Muscle layer of duodenum (tissue), 2 donors: Measurements from ENCODE around the gene ZNF554.
"Not testable (repeated sequence)": the region's sequence is repeated elsewhere in the genome, so short reads cannot be mapped to it uniquely, and the experiment has no call there.

ENCODE experiments used
- H3K27ac ChIP-seq: one replicate; pipeline ENCODE4 v1.7.0; 2013; ENCODE audit warnings: mild to moderate bottlenecking, low read length
- H3K27me3 ChIP-seq: one replicate; pipeline ENCODE4 v1.7.0; 2013; ENCODE audit warnings: low read depth, mild to moderate bottlenecking, control low read depth, low read length
- H3K36me3 ChIP-seq, 2 donors: one replicate each; pipeline ENCODE4 v1.7.0; 2013; ENCODE audit warnings: low read length in 2 of 2, control low read depth in 1 of 2, mild to moderate bottlenecking in 1 of 2; ENCODE audit not compliant: insufficient read depth in 2 of 2, control insufficient read depth in 1 of 2
- H3K4me1 ChIP-seq, 2 donors: one replicate each; pipeline ENCODE4 v1.7.0; 2013; ENCODE audit warnings: low read length in 2 of 2, mild to moderate bottlenecking in 2 of 2, control low read depth in 1 of 2, moderate library complexity in 1 of 2; ENCODE audit not compliant: insufficient read depth in 2 of 2, control insufficient read depth in 1 of 2
- H3K4me3 ChIP-seq, 2 donors: one replicate each; pipeline ENCODE4 v1.7.0; 2013; ENCODE audit warnings: low read length in 2 of 2, low read depth in 1 of 2, mild to moderate bottlenecking in 1 of 2
- H3K9me3 ChIP-seq, 2 donors: one replicate each; pipeline ENCODE4 v1.7.0; 2013; ENCODE audit warnings: low read length in 2 of 2, control low read depth in 1 of 2, mild to moderate bottlenecking in 1 of 2; ENCODE audit not compliant: control insufficient read depth in 1 of 2
- donor health status: healthy.

ZNF554 gene

DNA sequence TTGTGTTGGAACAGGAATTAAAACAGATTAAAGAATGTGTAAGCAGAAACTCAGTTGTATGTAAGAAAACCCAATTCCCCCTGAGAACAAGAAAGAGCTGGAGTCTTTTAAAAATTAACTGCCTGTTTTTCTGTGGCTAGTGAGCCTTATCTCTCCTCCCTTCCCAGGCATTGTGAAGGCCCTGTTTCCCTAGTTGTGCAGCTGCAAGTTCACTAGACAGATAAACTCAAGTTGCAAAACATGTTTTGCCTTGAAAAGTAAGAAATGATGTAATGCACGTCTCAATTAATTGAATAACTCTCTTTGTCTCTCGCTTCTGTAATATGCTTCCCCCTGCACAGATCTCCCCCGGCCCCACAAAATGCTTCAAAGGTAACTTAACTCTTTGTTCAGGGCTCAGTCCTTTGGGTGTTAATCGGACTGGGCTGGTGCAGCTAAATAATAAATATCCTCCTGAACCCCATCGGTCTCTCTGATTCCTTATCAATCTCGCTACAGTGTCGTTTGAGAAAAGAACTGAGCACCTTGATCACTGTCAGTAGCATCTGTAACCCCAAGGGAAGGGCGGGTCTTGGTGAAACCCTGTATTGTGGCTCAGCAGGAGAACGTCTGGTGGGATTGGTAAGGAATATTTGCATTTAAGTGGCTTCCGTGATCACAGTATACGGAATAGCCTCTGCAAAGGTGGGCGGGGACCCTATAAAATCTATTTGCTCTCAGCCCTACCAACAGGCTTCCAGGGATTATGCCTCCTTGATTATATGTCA is 45.8 kb downstream of the ZNF554 start:
- H3K27me3 ChIP-seq, result no peaks in the 10 kb centered on the region
- no peak overlapping the region for H3K4me3 ChIP-seq
- no peaks in the 10 kb centered on the region for H3K36me3 ChIP-seq
- H3K4me1 ChIP-seq, result no peaks in the 10 kb centered on the region
- peaks cover 0 to 8% of the 10 kb centered on the region in 2 donors for H3K9me3 ChIP-seq
- H3K27ac ChIP-seq, result no peak overlapping the region

DNA sequence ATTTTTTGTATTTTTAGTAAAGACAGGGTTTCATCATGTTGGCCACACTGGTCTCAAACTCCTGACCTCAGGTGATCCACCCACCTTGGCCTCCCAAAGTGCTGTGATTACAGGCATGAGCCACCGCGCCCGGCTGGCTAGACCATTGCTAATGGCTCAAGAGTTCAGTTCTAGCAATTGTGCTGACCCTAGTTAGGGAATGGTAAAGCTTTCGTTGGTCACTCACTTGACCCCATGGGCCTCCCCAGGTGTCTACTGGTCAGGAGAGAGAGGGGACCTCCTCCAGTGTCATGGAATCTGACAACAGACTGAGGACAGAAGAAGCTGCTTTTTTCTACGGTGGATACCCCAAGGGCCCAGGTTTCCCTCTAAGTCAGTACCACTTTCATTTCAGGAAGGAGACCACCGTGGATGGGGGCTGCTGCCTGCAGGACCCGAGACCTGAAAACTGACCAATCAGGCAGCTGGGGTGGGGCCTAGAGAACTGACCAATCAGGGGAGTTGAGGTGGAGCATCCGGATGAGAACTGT is 46.9 kb downstream of the ZNF554 start:
- H3K36me3 ChIP-seq, result no peaks in the 10 kb centered on the region
- no peaks in the 10 kb centered on the region for H3K27me3 ChIP-seq
- H3K4me1 ChIP-seq, result no peaks in the 10 kb centered on the region
- H3K4me3 ChIP-seq, result no peak overlapping the region
- H3K9me3 ChIP-seq, result peaks cover 0 to 5% of the 10 kb centered on the region in 2 donors
- H3K27ac ChIP-seq, result no peak overlapping the region

DNA sequence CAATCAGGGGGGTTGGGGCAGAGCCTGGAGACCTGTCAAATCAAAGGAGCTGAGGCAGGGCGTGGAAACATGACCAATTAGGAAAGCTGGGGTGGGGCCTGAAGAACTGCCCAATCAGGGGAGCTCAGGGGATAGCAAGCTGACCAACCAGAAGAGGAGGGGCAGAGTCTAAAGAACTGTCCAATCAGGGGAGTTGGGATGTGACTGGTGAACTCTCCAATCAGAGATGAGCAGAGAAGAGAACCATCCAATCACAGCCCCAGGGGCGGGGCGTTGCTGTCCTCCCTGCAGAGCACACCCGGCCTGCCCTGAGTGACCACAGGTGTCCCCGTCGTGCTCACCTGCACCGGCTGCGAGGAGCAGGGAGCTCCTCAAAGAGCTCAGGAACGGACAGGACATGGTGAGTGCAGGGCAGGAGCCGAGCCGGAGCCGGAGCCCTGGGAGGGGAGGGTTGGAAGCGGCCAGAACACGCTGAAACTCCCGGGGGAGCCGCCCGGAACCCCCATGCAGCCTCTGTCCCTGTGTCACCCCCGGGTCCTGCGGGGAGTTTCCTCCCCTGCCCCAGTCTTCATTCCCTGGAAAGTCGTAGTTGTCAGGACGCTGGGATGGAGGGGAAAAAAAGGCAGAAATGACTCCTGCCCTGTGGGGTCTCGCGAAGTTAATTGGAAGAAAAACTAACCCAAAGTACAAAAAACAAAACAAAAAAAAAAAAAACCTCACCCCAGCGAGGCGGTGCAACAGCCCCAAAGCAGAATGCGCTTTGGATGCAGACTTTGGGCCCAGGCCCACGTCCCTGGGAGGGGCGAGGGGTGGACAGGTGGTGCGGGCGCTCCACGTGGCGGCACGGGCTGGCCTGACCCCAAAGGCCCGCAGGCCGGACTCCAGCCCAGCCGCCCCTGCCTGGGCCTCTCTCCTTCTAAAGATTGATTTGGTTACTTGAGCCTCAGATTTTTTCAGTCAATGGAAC is 47.6 kb downstream of the ZNF554 start, which contains the start of gene ZNF556:
ZNF556 (plus strand) TSS at position 311 of the 967 bp plus-strand sequence; CDS start at position 398, 87 bp downstream.
- peaks cover 0 to 5% of the 10 kb centered on the region in 2 donors for H3K9me3 ChIP-seq
- H3K27me3 ChIP-seq, result no peaks in the 10 kb centered on the region
- no peak within 1 kb of the TSS for H3K4me3 ChIP-seq
- H3K27ac ChIP-seq, result no peak within 1 kb of the TSS
- H3K36me3 ChIP-seq, result no peaks in the 10 kb centered on the region
- no peaks in the 10 kb centered on the region for H3K4me1 ChIP-seq

GRCh38 chr19:2869618-2870017 is 50.0 kb downstream of the ZNF554 start:
- Histone ChIP-seq H3K36me3 (no peaks in the 10 kb centered on the region), H3K4me1 (no peaks in the 10 kb centered on the region), H3K4me3 (no peak overlapping the region), H3K27ac (no peak overlapping the region), H3K27me3 (no peaks in the 10 kb centered on the region), H3K9me3 (no peaks in the 10 kb centered on the region)

DNA sequence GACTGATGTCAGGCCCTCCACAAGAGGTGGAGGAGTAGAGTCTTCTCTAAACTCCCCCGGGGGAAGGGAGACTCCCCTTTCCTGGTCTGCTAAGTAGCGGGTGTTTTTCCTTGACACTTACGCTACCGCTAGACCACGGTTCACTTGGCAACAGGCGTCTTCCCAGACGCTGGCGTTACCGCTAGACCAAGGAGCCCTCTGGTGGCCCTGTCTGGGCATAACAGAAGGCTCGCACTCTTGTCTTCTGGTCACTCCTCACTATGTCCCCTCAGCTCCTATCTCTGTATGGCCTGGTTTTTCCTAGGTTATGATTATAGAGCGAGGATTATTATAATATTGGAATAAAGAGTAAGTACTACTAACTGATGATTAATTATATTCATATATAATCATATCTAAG is 52.5 kb downstream of the ZNF554 start:
- H3K4me3 ChIP-seq, H3K9me3 ChIP-seq, H3K36me3 ChIP-seq, H3K27me3 ChIP-seq, H3K4me1 ChIP-seq, H3K27ac ChIP-seq: not testable (repeated sequence)

GRCh38 chr19:2877398-2878331 is 58.0 kb downstream of the ZNF554 start:
- H3K9me3 ChIP-seq, result peaks cover 11 to 24% of the 10 kb centered on the region in 2 donors
- peak overlapping the region in 1 of 2 donors; percentile 26 for H3K4me3 ChIP-seq

GRCh38 chr19:2883686-2884439 is 64.2 kb downstream of the ZNF554 start:
- no peaks in the 10 kb centered on the region for H3K4me1 ChIP-seq
- no peaks in the 10 kb centered on the region for H3K36me3 ChIP-seq
- H3K9me3 ChIP-seq, result peaks cover 0 to 4% of the 10 kb centered on the region in 2 donors
- no peak overlapping the region for H3K4me3 ChIP-seq
- H3K27ac ChIP-seq, result no peak overlapping the region
- H3K27me3 ChIP-seq, result no peaks in the 10 kb centered on the region

More at GRCh38 chr19:2877398-2878331, 58.0 kb downstream of the ZNF554 start:
- Histone ChIP-seq H3K27ac (no peak overlapping the region), H3K27me3 (no peaks in the 10 kb centered on the region), H3K36me3 (no peaks in the 10 kb centered on the region), H3K4me1 (no peaks in the 10 kb centered on the region)

DNA sequence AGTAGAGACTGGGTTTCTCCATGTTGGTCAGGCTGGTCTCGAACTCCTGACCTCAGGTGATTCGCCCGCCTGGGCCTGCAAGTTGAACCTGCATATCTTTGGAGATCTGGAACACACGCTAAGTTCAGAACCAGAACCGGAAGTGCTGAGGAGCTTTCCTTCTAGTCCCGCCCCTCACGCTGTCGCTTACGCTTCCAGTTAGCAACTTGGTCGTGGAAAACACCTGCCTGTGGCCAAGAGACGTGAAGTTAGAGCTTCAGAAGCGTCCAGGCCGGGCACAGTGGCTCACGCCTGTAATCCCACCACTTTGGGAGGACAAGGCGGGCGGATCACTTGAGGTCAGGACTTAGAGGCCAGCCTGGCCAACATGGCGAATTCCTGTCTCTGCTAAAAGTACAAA is 66.1 kb downstream of the ZNF554 start:
- H3K27ac ChIP-seq, result no peak overlapping the region
- H3K4me3 ChIP-seq, result no peak overlapping the region
- H3K4me1 ChIP-seq, result no peaks in the 10 kb centered on the region
- H3K27me3 ChIP-seq, result no peaks in the 10 kb centered on the region
- H3K36me3 ChIP-seq, result no peaks in the 10 kb centered on the region
- no peaks in the 10 kb centered on the region for H3K9me3 ChIP-seq
